Measurements from ENCODE around the gene HIVEP3.

HIVEP3 gene

GRCh38 chr1:41870076-41870562 is 48.6 kb downstream of the HIVEP3 start:
- no peaks in the 10 kb centered on the region for H3K9me3 ChIP-seq (ENCODE audit: low read length)
- no peaks in the 10 kb centered on the region for H3K79me2 ChIP-seq (ENCODE audit: insufficient read depth, low read length)
- H4K20me1 ChIP-seq (ENCODE audit: insufficient read depth, low read length), result no peaks in the 10 kb centered on the region
- TF ChIP-seq, protein P1, sequence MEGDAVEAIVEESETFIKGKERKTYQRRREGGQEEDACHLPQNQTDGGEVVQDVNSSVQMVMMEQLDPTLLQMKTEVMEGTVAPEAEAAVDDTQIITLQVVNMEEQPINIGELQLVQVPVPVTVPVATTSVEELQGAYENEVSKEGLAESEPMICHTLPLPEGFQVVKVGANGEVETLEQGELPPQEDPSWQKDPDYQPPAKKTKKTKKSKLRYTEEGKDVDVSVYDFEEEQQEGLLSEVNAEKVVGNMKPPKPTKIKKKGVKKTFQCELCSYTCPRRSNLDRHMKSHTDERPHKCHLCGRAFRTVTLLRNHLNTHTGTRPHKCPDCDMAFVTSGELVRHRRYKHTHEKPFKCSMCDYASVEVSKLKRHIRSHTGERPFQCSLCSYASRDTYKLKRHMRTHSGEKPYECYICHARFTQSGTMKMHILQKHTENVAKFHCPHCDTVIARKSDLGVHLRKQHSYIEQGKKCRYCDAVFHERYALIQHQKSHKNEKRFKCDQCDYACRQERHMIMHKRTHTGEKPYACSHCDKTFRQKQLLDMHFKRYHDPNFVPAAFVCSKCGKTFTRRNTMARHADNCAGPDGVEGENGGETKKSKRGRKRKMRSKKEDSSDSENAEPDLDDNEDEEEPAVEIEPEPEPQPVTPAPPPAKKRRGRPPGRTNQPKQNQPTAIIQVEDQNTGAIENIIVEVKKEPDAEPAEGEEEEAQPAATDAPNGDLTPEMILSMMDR (IDR thresholded peaks at IDR 0.05; ENCODE audit: low read length), result no peak
- TF ChIP-seq EZH2 (IDR thresholded peaks at IDR 0.05; ENCODE audit: borderline replicate concordance, low read length), result no peak
- no peaks in the 10 kb centered on the region for H3F3A ChIP-seq (ENCODE audit: insufficient read depth, low read length)
- no peak overlapping the region for H2AFZ ChIP-seq (ENCODE audit: low read length)
- H3K36me3 ChIP-seq (ENCODE audit: insufficient read depth, low read length), result no peaks in the 10 kb centered on the region
- H3K4me1 ChIP-seq (ENCODE audit: insufficient read depth, low read length, severe bottlenecking), result peaks cover 7% of the 10 kb centered on the region
- H3K4me2 ChIP-seq (ENCODE audit: low read length), result no peak overlapping the region
- H3K9ac ChIP-seq (ENCODE audit: low read length), result no peak overlapping the region
- no peaks in the 10 kb centered on the region for H3K27me3 ChIP-seq (ENCODE audit: insufficient read depth, low read length)
- H3K27ac ChIP-seq (ENCODE audit: low read depth, low read length, poor library complexity, severe bottlenecking), result no peak overlapping the region
- no peaks in the 10 kb centered on the region for H3K9me2 ChIP-seq (ENCODE audit: low read depth, low read length)
- H3K4me3 ChIP-seq (ENCODE audit: low read depth, low read length, poor library complexity, severe bottlenecking), result no peak overlapping the region

GRCh38 chr1:41868241-41868998 is 50.3 kb downstream of the HIVEP3 start:
- TF ChIP-seq, protein P1 (IDR thresholded peaks at IDR 0.05; ENCODE audit: low read length), result peak; percentile 68
- TF ChIP-seq EZH2 (IDR thresholded peaks at IDR 0.05; ENCODE audit: borderline replicate concordance, low read length), result no peak
- H3K9me3 ChIP-seq (ENCODE audit: low read length), result no peaks in the 10 kb centered on the region
- no peaks in the 10 kb centered on the region for H3K79me2 ChIP-seq (ENCODE audit: insufficient read depth, low read length)
- no peaks in the 10 kb centered on the region for H4K20me1 ChIP-seq (ENCODE audit: insufficient read depth, low read length)
- no peak overlapping the region; the same call in 1 of the 2 replicates for H3K4me2 ChIP-seq (ENCODE audit: low read length)
- H3K9me2 ChIP-seq (ENCODE audit: low read depth, low read length), result no peaks in the 10 kb centered on the region
- H3F3A ChIP-seq (ENCODE audit: insufficient read depth, low read length), result no peaks in the 10 kb centered on the region
- peaks cover 7% of the 10 kb centered on the region for H3K4me1 ChIP-seq (ENCODE audit: insufficient read depth, low read length, severe bottlenecking)
- no peak overlapping the region for H3K27ac ChIP-seq (ENCODE audit: low read depth, low read length, poor library complexity, severe bottlenecking)
- no peak overlapping the region for H3K4me3 ChIP-seq (ENCODE audit: low read depth, low read length, poor library complexity, severe bottlenecking)
- H3K27me3 ChIP-seq (ENCODE audit: insufficient read depth, low read length), result no peaks in the 10 kb centered on the region
- no peak overlapping the region for H2AFZ ChIP-seq (ENCODE audit: low read length)
- H3K9ac ChIP-seq (ENCODE audit: low read length), result no peak overlapping the region
- no peaks in the 10 kb centered on the region for H3K36me3 ChIP-seq (ENCODE audit: insufficient read depth, low read length)

- H3F3A ChIP-seq (ENCODE audit: insufficient read depth, low read length), result no peaks in the 10 kb centered on the region
- H4K20me1 ChIP-seq (ENCODE audit: insufficient read depth, low read length), result no peaks in the 10 kb centered on the region
- peaks cover 7% of the 10 kb centered on the region for H3K4me1 ChIP-seq (ENCODE audit: insufficient read depth, low read length, severe bottlenecking)
- no peaks in the 10 kb centered on the region for H3K79me2 ChIP-seq (ENCODE audit: insufficient read depth, low read length)
- H3K4me3 ChIP-seq (ENCODE audit: low read depth, low read length, poor library complexity, severe bottlenecking), result no peak overlapping the region
- no peak overlapping the region for H2AFZ ChIP-seq (ENCODE audit: low read length)
- H3K36me3 ChIP-seq (ENCODE audit: insufficient read depth, low read length), result no peaks in the 10 kb centered on the region
- no peak overlapping the region for H3K9ac ChIP-seq (ENCODE audit: low read length)
- no peaks in the 10 kb centered on the region for H3K27me3 ChIP-seq (ENCODE audit: insufficient read depth, low read length)
- no peaks in the 10 kb centered on the region for H3K9me3 ChIP-seq (ENCODE audit: low read length)
- no peak overlapping the region for H3K4me2 ChIP-seq (ENCODE audit: low read length)
- TF ChIP-seq EZH2 (IDR thresholded peaks at IDR 0.05; ENCODE audit: borderline replicate concordance, low read length), result no peak
- TF ChIP-seq, protein P1 (IDR thresholded peaks at IDR 0.05; ENCODE audit: low read length), result no peak
- no peak overlapping the region for H3K27ac ChIP-seq (ENCODE audit: low read depth, low read length, poor library complexity, severe bottlenecking)
- H3K9me2 ChIP-seq (ENCODE audit: low read depth, low read length), result no peaks in the 10 kb centered on the region
These were observed 52.4 kb downstream of the HIVEP3 start for GRCh38 chr1:41866285-41866684.

Data from OCI-LY1 (cell line).